Mesodermal cell (in vitro differentiated cells): Measurements from ENCODE around the gene QSER1.
"Not testable (repeated sequence)": the region's sequence is repeated elsewhere in the genome, so short reads cannot be mapped to it uniquely, and the experiment has no call there.

Experiments
- H3K27ac ChIP-seq: 2 replicates; pipeline ENCODE4 v1.7.0; 2013; ENCODE audit warnings: mild to moderate bottlenecking, low read depth, low read length, moderate library complexity; ENCODE audit not compliant: severe bottlenecking
- H3K36me3 ChIP-seq: 2 replicates; pipeline ENCODE4 v1.7.1; 2013; ENCODE audit warnings: mild to moderate bottlenecking, low read length, moderate library complexity; ENCODE audit not compliant: control insufficient read depth, insufficient read depth
- H3K4me1 ChIP-seq: one replicate; pipeline ENCODE4 v1.7.1; 2013; ENCODE audit warnings: mild to moderate bottlenecking, low read length; ENCODE audit not compliant: insufficient read depth, control insufficient read depth, poor library complexity, severe bottlenecking
- H3K4me3 ChIP-seq: 2 replicates; pipeline ENCODE4 v1.7.0; 2013; ENCODE audit warnings: low read length, control low read depth, mild to moderate bottlenecking; ENCODE audit not compliant: insufficient read depth, poor library complexity, severe bottlenecking; ENCODE audit errors: extremely low read depth
- H3K9me3 ChIP-seq: 2 replicates; pipeline ENCODE4 v1.7.1; 2013; ENCODE audit warnings: mild to moderate bottlenecking, low read length, moderate library complexity; ENCODE audit not compliant: control insufficient read depth
- WGBS, 2 experiments: methylation state at CpG; one replicate each; pipeline ENCODE4 v1.1.5; 2013; ENCODE audit warnings: missing lambda C conversion rate in 2 of 2; ENCODE audit not compliant: insufficient coverage in 2 of 2; 5-methylcytosine and 5-hydroxymethylcytosine counted together

The QSER1 gene

DNA sequence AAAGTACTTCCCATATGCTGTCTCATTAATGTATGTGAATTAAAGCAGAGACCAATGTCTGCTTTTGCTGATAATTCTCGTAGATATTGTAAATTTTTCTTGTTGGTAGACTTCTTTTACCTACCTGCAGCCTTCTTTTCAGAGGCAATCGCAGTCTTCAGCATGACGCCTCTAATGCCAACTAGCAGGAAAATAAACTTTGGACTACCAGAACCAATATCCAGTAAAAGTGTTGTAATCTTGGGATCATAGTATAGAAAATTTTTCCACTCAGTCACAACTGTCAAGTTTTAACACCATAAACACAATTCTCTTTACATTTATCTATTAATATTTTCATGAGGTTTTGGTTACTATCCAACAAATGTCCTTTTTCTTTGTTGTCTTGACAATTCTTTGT lies 125.4 kb downstream of the QSER1 start:
- Histone ChIP-seq H3K27ac (no peak overlapping the region), H3K9me3 (no peaks in the 10 kb centered on the region), H3K36me3 (no peaks in the 10 kb centered on the region), H3K4me1 (peaks cover 9% of the 10 kb centered on the region), H3K4me3 (no peak overlapping the region)
- no CpG with 5 or more reads among the region's 3 CpGs for WGBS, 2 experiments

DNA sequence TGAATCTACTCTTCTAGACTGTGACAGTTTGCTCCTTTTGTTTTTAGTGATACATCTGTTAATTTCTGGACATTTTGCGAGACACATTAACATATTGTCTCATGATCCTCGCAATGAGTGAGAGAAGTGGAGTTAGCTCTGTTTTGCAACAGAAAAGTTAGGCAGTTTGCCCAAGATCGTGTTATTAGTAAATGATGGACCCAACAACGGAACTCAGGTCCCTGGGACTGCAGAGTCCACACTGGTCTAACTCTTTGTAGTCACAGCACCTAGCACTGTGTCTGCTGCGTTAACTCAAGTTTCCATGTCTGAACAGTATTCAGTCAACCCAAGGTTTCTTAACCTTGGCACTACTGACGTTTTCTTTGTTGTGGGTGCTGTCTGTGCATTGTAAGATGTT lies 126.2 kb downstream of the QSER1 start:
- H3K27ac ChIP-seq: no peak overlapping the region
- H3K4me3 ChIP-seq: no peak overlapping the region
- no peaks in the 10 kb centered on the region for H3K9me3 ChIP-seq
- H3K36me3 ChIP-seq: no peaks in the 10 kb centered on the region
- peaks cover 9% of the 10 kb centered on the region for H3K4me1 ChIP-seq
- WGBS, 2 experiments: 94 to 97% methylated on average over 5 of the region's 6 CpGs

DNA sequence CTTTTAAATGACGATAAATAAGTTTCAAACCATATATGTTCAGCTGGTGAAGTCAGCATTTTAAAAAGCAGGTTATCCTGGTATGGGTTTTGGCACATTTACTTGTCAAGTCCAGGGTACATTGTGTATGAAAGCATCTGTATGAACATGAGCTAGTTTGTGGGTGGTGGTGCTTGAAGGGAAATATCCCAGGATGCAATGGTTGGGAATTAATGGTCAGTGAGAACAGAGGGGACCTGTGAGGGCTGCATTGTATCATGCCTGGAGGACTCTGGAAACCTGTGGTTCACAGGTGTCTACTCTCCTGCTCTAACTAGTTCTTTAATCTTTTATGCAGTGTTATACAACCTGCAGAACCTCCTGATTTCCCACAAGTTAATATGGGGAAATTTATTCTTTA lies 128.9 kb downstream of the QSER1 start:
- WGBS, 2 experiments: no CpG with 5 or more reads among the region's 1 CpG
- Histone ChIP-seq H3K9me3 (no peaks in the 10 kb centered on the region), H3K4me3 (no peak overlapping the region), H3K4me1 (peaks cover 9% of the 10 kb centered on the region), H3K36me3 (no peaks in the 10 kb centered on the region), H3K27ac (no peak overlapping the region)

DNA sequence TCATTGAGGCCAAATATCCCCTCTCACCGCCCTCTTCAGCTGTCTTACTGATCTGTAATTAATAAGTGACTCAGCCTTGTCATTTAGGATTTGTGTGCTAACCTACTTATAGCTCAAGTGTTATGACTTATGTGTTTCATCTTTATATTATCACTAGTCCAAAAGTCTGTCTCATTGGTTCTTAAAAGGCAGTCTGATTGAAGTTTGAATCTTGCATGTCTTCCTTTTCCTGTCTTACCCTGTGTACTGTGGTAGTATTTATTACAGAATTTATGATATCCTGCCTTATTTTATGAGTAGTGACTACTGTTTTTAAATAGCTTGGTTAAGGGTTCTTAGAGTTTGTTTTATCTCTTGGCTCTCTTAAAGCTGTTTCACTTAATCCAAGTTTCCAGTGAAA lies 129.3 kb downstream of the QSER1 start:
- peaks cover 8% of the 10 kb centered on the region for H3K4me1 ChIP-seq
- H3K4me3 ChIP-seq: no peak overlapping the region
- no peak overlapping the region for H3K27ac ChIP-seq
- H3K9me3 ChIP-seq: no peaks in the 10 kb centered on the region
- no peaks in the 10 kb centered on the region for H3K36me3 ChIP-seq
- no CpG with 5 or more reads among the region's 1 CpG for WGBS, 2 experiments

DNA sequence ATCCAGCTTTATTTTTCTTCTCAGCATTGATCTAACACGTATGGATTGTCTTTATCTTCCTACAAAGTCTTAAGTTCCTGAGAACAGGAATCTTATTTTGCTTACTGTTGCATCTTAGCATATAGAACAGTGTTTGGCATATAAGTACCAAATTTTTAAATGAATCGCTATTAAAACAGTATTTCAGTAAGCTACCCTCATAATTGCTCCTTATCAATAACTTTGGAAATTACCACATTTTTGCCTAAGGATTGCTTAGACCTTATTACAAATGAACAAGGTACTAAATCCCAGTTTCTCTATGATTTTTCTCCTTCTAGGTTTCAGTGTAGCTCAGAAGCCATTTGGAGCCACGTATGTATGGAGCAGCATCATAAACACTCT lies 132.7 kb downstream of the QSER1 start:
- Histone ChIP-seq H3K27ac (no peak overlapping the region), H3K9me3 (no peaks in the 10 kb centered on the region), H3K4me3 (no peak overlapping the region), H3K36me3 (no peaks in the 10 kb centered on the region), H3K4me1 (no peaks in the 10 kb centered on the region)
- 84 to 100% methylated on average over 2 of the region's 3 CpGs for WGBS, 2 experiments

DNA sequence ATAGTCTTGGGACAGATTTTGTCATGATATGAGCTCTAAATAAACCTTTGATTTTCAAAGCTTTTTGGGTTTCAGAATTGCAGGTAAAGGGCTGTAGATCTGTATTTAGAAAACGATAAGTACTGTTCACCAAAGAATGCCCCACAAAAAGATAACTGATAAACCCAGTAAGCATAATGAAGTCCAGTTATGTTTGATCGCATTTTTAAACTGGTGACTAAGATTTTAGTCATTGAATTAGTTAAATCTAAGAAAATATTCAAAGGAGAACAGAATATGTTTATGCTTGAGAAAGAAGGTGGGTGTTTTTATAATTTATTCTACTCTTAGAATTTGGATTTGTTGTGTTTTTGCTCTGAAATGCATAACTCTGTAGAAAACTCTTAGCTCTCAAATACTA lies 134.6 kb downstream of the QSER1 start:
- Histone ChIP-seq H3K27ac (no peak overlapping the region), H3K9me3 (no peaks in the 10 kb centered on the region), H3K4me3 (no peak overlapping the region), H3K36me3 (no peaks in the 10 kb centered on the region), H3K4me1 (no peaks in the 10 kb centered on the region)
- 83% methylated on average over 1 of the region's 2 CpGs; no CpG with 5 or more reads in 1 of the 2 experiments for WGBS, 2 experiments

DNA sequence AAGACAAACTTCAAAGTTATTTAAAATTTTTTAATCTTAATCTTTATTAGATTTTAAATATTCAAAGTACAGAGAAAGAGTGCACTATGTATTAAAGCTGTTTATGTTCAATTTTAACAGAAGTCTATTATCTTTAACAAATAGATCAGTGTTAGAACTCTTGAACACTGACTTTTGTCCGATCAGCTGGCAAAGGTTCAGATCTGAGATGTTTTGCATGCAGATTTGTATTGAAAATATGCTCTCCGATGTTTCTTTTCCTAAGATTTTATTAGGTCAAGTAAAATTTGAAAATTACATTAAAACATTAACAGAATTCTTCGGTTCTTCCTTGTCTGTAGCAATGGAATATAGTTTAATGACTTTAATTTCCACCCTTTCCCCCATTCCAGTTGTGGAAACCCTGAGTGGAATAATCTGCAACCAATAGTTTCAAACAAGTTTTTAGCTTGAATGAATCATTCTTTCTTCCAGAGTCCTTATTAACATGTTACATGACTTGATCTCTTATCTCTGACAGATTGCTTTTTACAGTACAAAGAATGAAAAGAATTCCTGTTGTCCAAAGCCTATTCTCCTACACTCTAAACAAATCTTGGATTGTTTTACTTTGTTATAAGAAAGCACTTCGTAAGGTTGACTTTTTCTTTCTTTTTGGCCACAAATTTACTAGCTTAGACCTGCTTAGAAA lies 135.4 kb downstream of the QSER1 start:
- WGBS, 2 experiments: no CpG with 5 or more reads among the region's 4 CpGs
- Histone ChIP-seq H3K9me3 (no peaks in the 10 kb centered on the region), H3K4me3 (no peak overlapping the region), H3K36me3 (no peaks in the 10 kb centered on the region), H3K4me1 (no peaks in the 10 kb centered on the region), H3K27ac (no peak overlapping the region)

DNA sequence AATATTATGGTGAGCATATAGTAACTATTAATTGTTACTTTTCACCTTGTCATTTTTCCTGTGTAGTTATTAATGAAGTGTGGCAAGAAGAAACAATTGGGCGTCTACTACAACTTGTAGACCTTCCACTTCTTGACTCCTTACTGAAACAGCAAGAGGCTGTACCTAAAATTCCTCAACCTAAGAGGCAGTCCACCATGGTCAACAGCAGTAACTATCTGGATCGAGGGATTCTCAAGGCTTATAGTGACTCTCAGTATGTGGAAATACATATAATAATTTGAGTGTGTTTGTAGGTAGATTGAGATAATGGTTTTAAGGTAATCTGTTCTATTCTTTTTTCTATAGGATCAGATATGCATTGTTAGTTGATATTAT lies 135.9 kb downstream of the QSER1 start:
- 100% methylated on average over 1 of the region's 2 CpGs; no CpG with 5 or more reads in 1 of the 2 experiments for WGBS, 2 experiments
- Histone ChIP-seq H3K4me1 (no peaks in the 10 kb centered on the region), H3K36me3 (no peaks in the 10 kb centered on the region), H3K27ac (no peak overlapping the region), H3K4me3 (no peak overlapping the region), H3K9me3 (no peaks in the 10 kb centered on the region)

DNA sequence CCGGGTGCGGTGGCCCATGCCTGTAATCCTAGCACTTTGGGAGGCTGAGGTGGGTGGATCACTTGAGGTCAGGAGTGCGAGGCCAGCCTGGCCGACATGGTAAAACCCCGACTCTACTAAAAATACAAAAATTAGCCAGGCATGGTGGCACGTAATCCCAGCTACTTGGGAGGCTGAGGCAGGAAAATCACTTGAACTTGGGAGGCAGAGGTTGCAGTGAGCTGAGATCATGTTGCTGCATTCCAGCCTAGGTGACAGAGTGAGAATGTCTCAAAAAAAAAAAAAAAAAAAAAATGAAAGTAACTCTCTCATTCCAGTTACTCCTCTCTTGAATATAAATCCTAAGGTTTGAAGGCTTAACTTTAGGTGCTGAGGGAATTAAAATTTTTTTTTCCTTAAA lies 136.6 kb downstream of the QSER1 start:
- not testable (repeated sequence) for H3K4me1 ChIP-seq, H3K27ac ChIP-seq, H3K36me3 ChIP-seq, H3K9me3 ChIP-seq, H3K4me3 ChIP-seq
- 100% methylated on average over 3 of the region's 6 CpGs; no CpG with 5 or more reads in 1 of the 2 experiments for WGBS, 2 experiments
